K562 (cell line): Measurements from ENCODE around the gene AKIRIN1. TPM values are rescaled to one million over a fixed set of nuclear protein-coding genes. Genes with fewer than 3 reads are reported as not detected.

Source experiments
- ARID3A ChIP-seq: IDR thresholded peaks from 2 replicates; pipeline ENCODE4 v1.6.1; 2012; ENCODE audit warnings: low read depth, low read length, improper control_type of control experiment, borderline replicate concordance
- C11orf30 ChIP-seq: fragments of 450-650 bp; IDR thresholded peaks from 2 replicates; pipeline ENCODE4 v1.6.1; 2016; ENCODE audit warnings: low read depth, mild to moderate bottlenecking
- FOSL1 ChIP-seq: fragments of 200-800 bp; sonication (Bioruptor generic); conservative IDR thresholded peaks from 2 replicates; pipeline ENCODE4 v1.6.1; 2016; ENCODE audit warnings: missing genetic modification characterization, missing compliant biosample characterization
- HMGN3 ChIP-seq: IDR thresholded peaks from 2 replicates; pipeline ENCODE4 v1.6.1; 2011; ENCODE audit warnings: borderline replicate concordance, low read depth, mild to moderate bottlenecking, mixed read lengths, low read length; ENCODE audit not compliant: insufficient read length; ENCODE audit errors: extremely low read depth
- KDM1A ChIP-seq, 2 experiments: fragments of 450-650 bp; IDR thresholded peaks; 2 replicates each; pipeline ENCODE4 v1.6.1; 2016; ENCODE audit warnings: mild to moderate bottlenecking in 2 of 2
- MAFF ChIP-seq: IDR thresholded peaks from 2 replicates; pipeline ENCODE4 v1.6.1; 2012; ENCODE audit warnings: low read length, improper control_type of control experiment
- MAFG ChIP-seq: fragments of 450-650 bp; conservative IDR thresholded peaks from 2 replicates; pipeline ENCODE4 v1.6.1; 2016; ENCODE audit warnings: missing genetic modification characterization, missing compliant biosample characterization
- MEIS2 ChIP-seq: fragments of 450-650 bp; IDR thresholded peaks from 2 replicates; pipeline ENCODE4 v1.6.1; 2014; ENCODE audit warnings: mild to moderate bottlenecking; ENCODE audit not compliant: partially characterized antibody
- MGA ChIP-seq: fragments of 450-650 bp; IDR thresholded peaks from 2 replicates; pipeline ENCODE4 v1.6.1; 2016; ENCODE audit warnings: mild to moderate bottlenecking, moderate library complexity
- NFE2 ChIP-seq: IDR thresholded peaks from 2 replicates; pipeline ENCODE4 v1.6.1; 2014; ENCODE audit warnings: antibody characterized with exemption, low read depth
- RCOR1 ChIP-seq, 2 experiments: IDR thresholded peaks; 2 replicates each; pipeline ENCODE4 v1.6.1; 2012; ENCODE audit warnings: low read depth in 2 of 2, low read length in 2 of 2, borderline replicate concordance in 1 of 2, improper control_type of control experiment in 1 of 2
- SMARCA4 ChIP-seq: fragments of 450-650 bp; IDR thresholded peaks from 2 replicates; pipeline ENCODE4 v1.6.1; 2016
- SP1 ChIP-seq: sonication (generic); formaldehyde crosslinking; IDR thresholded peaks from 2 replicates; pipeline ENCODE4 v1.8.1; 2022; ENCODE audit warnings: mild to moderate bottlenecking, missing genetic modification reagents
- ZNF384 ChIP-seq: IDR thresholded peaks from 2 replicates; pipeline ENCODE4 v1.6.1; 2012; ENCODE audit warnings: low read depth, low read length, improper control_type of control experiment
- polyA plus RNA-seq, 8 experiments: library from polyadenylated mRNA; depleted of rRNA in 4 of 8; stranded (reverse) in 5 of 8; unstranded in 3 of 8; fragments of >200 nt; fragmentation: Nextera tagmentation in 2 of 8; fragmentation: Illumina TruSeq in 1 of 8; extraction: Ambion mirVana in 2 of 8; extraction: Trizol in 1 of 8; gene quantifications; 2 replicates each; pipeline versions ENCODE4 v1.2.1 to v1.2.3, GENCODE V29; 2011 to 2014; ENCODE audit warnings: inconsistent platforms in 1 of 8, missing spikeins in 1 of 8
- total RNA-seq, 7 experiments: library from RNA; depleted of rRNA in 6 of 7; stranded (reverse); fragments of >200 nt in 6 of 7; fragmentation: Illumina TruSeq in 2 of 7; extraction: Trizol in 2 of 7; gene quantifications; 2 replicates each; pipeline versions ENCODE4 v1.2.1 to v1.2.3, GENCODE V29; 2011 to 2021; ENCODE audit warnings: low replicate concordance in 1 of 7

Gene AKIRIN1
- total and polyA plus RNA-seq, 9 of the 15 experiments (the other 6 are each of a cell fraction or from before 2014, with no cell fraction given) = 11.5 to 139 (median 83.4) TPM

GRCh38 chr1:39047374-39048229 is 56.5 kb downstream of the AKIRIN1 start (continued):
- TF ChIP-seq MGA (no peak), ARID3A (0 out of 2 replicates have a peak, but pooled peaks have one; percentile 42), SMARCA4 (peak; percentile 61; the same call in 1 of the 2 replicates), HMGN3 (no peak), NFE2 (peak; percentile 63), MAFF (peak; percentile 33; the same call in 1 of the 2 replicates), RCOR1 (IDR thresholded peaks at IDR 0.05; ENCODE audit: borderline replicate concordance in 1 of 2, low read depth in 2 of 2, low read length in 2 of 2) (peak in 1 of 2 experiments; percentile 51; a peak in 1 of 4 replicates), C11orf30 (peak; percentile 63), MEIS2 (peak; percentile 24), ZNF384 (peak; percentile 82), MAFG (tag) (peak; percentile 68), FOSL1 (tag) (peak; percentile 53; the same call in 1 of the 2 replicates), KDM1A (IDR thresholded peaks at IDR 0.05) (peak; percentile 48 to 63; a peak in 3 of 4 replicates), SP1 (CRISPR knock-in tag) (peak; percentile 24; the same call in 1 of the 2 replicates)
